OCI-LY1 (cell line): ENCODE results near the gene KDM3B.

ENCODE experiments used
- CTCF ChIP-seq: fragments of 200-600 bp; sonication (generic), shearing (Covaris generic); IDR thresholded peaks from 2 replicates; pipeline ENCODE4 v1.5.1; 2017; ENCODE audit warnings: mild to moderate bottlenecking, antibody characterized with exemption, low read length, moderate library complexity, mixed read lengths
- EZH2 ChIP-seq: fragments of 200-600 bp; sonication (generic), shearing (Covaris generic); IDR thresholded peaks from 2 replicates; pipeline ENCODE4 v1.8.0; 2017; ENCODE audit warnings: borderline replicate concordance, mixed run types, mild to moderate bottlenecking, antibody characterized with exemption, low read length, moderate library complexity, mixed read lengths

GRCh38 chr5:138339464-138339863, 13.0 kb upstream of the KDM3B start:
- TF ChIP-seq CTCF (no peak), EZH2 (no peak)
